HFF-Myc (cell line): ENCODE measurements around the gene PRKN.

Experiments
- DNase-seq: peaks from one replicate; pipeline ENCODE4 v3.0.0-alpha.2; 2011; ENCODE audit warnings: low read depth; ENCODE audit errors: extremely low read depth
- H3K4me3 ChIP-seq: replicated peaks from 2 replicates; pipeline ENCODE4 v1.5.1; 2011; ENCODE audit warnings: low read depth, mild to moderate bottlenecking, control low read depth, low read length
- CTCF ChIP-seq: IDR thresholded peaks from 2 replicates; pipeline ENCODE4 v1.5.1; 2012; ENCODE audit warnings: mild to moderate bottlenecking, low read depth, low read length, control low read depth; ENCODE audit errors: missing control alignments

The PRKN gene

GRCh38 chr6:162222521-162222920, 505.0 kb downstream of the PRKN start:
- H3K4me3 ChIP-seq: no peak overlapping the region
- no peak for DNase-seq
- TF ChIP-seq CTCF: no peak

- H3K4me3 ChIP-seq: no peak overlapping the region
- TF ChIP-seq CTCF: no peak
- DNase-seq: no peak
Measured at GRCh38 chr6:162220876-162221275, 506.7 kb downstream of the PRKN start.

GRCh38 chr6:162219266-162219665, 508.3 kb downstream of the PRKN start:
- no peak for TF ChIP-seq CTCF
- H3K4me3 ChIP-seq: no peak overlapping the region
- no peak for DNase-seq

GRCh38 chr6:162217811-162218493, 509.6 kb downstream of the PRKN start:
- DNase-seq: no peak
- TF ChIP-seq CTCF: no peak
- H3K4me3 ChIP-seq: no peak overlapping the region

- no peak for TF ChIP-seq CTCF
- no peak for DNase-seq
- H3K4me3 ChIP-seq: no peak overlapping the region
Measured at GRCh38 chr6:162217058-162217457, 510.5 kb downstream of the PRKN start.

- H3K4me3 ChIP-seq: no peak overlapping the region
- DNase-seq: no peak
- no peak for TF ChIP-seq CTCF
Measured at GRCh38 chr6:162211777-162212176, 515.8 kb downstream of the PRKN start.

- TF ChIP-seq CTCF: no peak
Measured at GRCh38 chr6:162211022-162211421, 516.5 kb downstream of the PRKN start.

More at GRCh38 chr6:162211022-162211421, 516.5 kb downstream of the PRKN start:
- no peak overlapping the region for H3K4me3 ChIP-seq
- DNase-seq: no peak
